Activated T-cell treated with anti-CD3 and anti-CD28 coated beads for 4 hours (primary cell): ENCODE measurements around the gene PCDH18.
"Not testable (repeated sequence)": the region's sequence is repeated elsewhere in the genome, so short reads cannot be mapped to it uniquely, and the experiment has no call there.

ENCODE experiments used
- DNase-seq: peaks from one replicate; pipeline ENCODE4 v3.0.0-alpha.2; 2020

PCDH18 gene

GRCh38 chr4:137528673-137529072 is 3.6 kb downstream of the PCDH18 start:
- DNase-seq = no peak

- no peak for DNase-seq
These were observed 5.6 kb downstream of the PCDH18 start for GRCh38 chr4:137526681-137527080.

DNA sequence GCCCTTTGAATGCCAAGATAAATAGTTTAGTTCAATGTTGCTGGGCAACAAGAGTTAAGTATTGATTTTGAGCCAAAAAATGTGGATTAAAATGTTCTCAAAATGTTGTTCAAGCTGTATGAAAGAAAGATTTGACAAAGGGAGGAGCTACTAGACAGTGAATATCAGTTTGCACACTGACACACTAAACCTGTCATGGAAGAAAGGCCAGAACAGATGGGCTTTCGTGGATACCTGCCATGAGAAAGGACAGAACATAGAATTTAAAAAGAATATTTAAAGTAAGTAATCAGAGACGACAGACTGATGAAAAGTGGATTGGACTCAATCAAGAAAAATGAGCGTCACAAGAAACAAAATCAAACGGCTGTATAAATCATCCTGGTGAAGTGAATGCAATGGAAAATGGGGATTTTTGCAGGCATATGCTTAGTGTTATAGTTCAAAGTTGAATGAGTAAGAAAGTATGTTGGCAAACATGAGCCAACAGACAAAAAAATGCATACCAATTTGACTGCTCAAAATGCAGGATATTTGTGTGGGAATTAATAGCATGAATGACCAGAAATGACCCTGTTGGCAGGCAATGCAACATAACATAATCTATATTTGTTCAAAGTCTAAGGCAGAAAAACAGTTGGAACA is 7.4 kb downstream of the PCDH18 start:
- DNase-seq = no peak

DNA sequence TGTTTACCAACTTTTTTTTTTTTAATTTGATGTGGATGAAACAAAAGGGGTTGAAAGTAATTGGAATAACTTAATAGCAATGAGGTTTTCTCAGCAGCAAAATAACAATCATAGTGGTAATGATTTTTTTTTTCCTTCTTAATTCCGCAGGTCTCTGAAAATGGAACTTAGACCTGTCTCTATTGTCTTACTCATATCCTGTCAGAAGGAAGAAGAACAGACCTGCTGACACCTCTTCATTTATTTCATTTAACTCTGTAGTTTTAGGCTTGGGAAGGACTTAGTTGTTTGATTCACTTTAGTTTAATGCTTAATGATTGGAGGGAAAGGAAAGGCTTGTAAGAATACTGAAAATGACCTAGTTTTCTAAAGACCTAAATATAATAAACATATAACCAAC is 9.0 kb downstream of the PCDH18 start:
- DNase-seq = no peak

GRCh38 chr4:137521053-137521452 is 11.2 kb downstream of the PCDH18 start:
- DNase-seq = no peak

- no peak for DNase-seq
These were observed 12.9 kb downstream of the PCDH18 start for GRCh38 chr4:137519406-137519805.

DNA sequence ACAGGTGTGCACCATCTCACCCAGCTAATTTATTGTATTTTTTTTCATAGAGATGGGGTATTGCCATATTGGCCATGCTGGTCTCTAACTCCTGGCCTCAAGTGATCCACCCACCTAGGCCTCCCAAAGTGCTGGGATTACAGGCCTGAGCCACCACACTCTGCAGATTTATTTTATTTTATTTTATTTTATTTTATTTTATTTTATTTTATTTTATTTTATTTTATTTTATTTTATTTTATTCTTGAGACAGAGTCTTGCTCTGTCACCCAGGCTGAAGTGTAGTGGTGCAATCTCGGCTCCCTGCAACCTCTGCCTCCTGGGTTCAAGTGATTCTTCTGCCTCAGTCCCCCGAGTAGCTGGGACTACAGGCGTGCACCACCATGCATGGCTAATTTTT is 15.0 kb downstream of the PCDH18 start:
- DNase-seq = not testable (repeated sequence)

DNA sequence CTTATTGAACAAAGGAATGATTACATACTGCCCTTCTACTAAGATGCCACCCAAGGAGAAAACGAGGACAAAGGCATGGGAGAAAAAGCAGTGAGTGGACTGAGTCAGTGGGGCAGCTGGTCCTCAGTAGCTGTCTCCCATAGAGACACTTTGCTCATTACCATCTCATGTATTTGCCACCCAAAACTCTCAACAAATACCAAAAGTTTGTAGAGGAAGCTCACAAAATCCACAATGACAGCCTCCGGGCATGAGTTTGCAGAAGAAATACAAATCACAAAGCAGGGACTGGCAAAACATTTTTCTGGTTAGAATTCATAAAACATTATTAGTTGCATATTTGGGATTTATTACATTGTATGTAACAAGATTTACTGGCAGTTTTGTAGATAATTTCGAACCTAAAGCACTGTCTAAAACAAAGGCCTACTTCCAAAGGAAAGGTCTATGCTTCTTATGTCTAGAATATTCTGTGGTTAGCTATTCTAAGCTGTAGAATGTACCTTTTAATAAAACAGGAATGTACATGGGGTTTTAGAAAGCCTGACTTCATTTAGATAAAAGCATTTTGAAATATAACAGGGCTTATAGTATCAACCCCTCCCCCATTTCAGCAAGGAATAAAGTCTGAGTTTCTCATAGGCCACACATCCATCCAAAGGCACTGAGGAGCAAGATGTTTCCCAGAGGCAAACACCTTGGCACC is 17.7 kb downstream of the PCDH18 start:
- DNase-seq = no peak

DNA sequence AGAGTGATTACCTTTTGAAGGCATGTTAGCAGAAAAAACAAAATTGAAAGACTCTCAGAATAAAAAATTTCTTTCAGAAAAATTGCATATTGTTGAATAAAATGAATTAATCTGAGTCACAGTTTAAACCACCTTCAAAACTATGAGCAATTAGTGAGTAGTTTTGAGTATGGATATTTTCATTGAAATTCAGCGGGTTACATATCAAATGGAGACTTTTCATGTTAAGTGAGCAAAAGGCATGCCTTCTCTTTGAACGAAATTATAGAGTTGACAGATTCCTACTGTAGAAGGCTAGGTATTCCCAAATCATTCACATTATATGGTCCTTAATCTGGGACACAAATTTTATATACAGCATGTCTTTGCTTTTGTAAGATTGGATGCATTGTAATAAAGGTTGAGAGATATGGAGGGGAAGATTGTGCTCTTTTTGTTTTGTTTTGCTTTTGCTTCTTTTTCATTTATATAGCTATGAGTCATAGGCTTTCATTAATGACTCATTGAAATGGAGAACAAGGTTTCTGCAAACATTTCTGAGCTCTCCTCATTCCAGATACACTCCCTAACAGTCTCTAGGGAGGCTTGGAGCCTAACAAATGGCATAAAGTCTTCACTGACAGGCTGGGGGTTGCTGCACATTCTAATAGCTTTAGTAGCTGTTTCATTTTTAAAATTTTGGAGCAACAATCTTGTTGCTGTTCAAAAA is 21.6 kb downstream of the PCDH18 start:
- no peak for DNase-seq

- no peak for DNase-seq
These were observed 22.4 kb downstream of the PCDH18 start for GRCh38 chr4:137509855-137510282.

GRCh38 chr4:137502339-137503129 is 29.8 kb downstream of the PCDH18 start:
- DNase-seq = no peak

- DNase-seq = not testable (repeated sequence)
These were observed 36.0 kb downstream of the PCDH18 start for GRCh38 chr4:137496267-137496666.

DNA sequence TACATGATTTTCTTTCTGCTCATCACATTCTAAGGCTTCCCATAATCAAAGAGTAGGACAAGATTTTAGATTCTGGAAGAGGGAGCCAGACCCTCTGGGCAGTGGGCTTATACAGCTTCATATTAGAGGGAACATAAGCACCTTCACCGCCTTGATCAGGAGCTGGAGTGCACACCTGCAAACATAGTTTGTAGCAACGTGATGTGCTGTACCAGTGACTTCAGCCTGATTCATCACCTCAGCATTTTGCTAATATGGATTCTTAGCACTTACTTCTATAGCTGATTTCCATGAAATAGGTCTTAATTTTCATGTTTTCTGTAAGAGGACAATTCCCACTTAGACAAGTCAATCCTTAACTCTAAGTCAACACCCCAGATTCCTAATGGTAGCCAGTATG is 36.7 kb downstream of the PCDH18 start:
- no peak for DNase-seq

DNA sequence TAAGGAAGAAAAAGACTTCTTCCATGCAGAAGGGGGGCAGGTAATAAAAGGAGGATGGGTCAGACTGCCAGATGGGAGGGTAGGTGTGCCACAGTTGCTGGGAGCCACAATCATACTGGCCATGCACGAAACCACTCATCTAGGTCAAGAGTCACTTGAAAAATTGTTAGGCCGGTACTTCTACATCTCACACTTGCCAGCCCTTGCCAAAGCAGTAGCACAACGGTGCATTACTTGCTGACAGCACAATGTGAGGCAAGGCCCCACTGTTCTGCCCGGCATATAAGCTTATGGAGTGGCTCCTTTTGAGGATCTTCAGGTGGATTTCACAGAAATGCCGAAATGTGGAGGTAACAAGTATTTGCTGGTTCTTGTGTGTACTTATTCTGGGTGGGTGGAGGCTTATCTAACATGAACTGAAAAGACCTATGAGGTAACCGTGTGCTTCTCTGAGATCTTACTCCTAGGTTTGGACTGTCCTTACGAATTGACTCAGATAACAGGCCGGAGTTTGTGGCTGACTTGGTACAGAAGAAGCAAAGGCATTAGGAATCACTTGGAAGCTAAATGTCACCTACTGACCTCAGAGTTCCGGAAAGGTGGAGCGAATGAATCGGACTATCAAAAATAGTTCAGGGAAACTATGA is 48.9 kb downstream of the PCDH18 start:
- DNase-seq = not testable (repeated sequence)

DNA sequence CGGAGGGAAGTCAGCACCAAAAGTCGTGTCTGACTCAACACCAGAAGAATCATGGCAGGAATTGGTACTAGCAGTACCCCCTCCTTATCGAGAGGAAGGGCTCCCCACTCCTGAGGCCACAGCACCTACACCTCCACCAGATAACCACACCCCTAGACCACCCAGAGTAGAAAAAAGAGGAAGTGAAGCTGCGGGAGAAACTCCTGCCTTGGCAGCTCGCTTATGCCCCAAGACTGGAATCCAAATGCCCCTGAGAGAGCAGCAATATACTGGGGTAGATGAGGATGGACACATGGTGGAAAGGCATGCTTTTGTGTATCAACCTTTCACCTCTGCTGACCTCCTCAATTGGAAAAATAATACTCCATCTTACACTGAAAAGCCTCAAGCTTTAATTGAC is 52.6 kb downstream of the PCDH18 start:
- not testable (repeated sequence) for DNase-seq

GRCh38 chr4:137476345-137476744 is 55.9 kb downstream of the PCDH18 start:
- DNase-seq = no peak

DNA sequence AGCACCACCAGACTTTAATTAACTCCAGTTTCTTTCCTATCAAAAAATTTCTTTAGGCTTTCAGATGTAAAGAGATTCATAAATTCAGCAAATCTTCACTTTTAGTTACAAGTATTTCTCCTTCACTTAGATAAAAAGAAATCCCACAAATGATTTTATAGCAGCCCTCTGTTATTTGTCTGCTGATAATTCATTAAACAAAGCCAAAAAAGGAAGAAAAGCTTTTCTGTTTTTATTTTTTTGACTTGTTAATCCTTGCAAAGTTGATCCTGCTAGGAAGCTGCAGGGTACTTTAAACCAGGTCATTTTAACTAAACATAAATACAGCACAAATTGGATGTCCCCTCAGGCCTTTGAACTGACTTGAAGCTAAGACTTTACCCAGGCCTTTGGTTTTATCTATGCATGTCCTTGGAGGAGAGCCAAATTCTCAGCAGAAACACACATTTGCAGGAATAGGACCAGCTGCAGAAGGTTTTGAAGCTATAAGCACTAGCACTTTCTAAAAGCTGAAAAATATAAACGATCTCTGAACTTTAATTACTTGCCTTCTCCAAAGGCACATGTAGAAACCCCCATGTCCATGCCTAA is 57.5 kb downstream of the PCDH18 start:
- no peak for DNase-seq

DNA sequence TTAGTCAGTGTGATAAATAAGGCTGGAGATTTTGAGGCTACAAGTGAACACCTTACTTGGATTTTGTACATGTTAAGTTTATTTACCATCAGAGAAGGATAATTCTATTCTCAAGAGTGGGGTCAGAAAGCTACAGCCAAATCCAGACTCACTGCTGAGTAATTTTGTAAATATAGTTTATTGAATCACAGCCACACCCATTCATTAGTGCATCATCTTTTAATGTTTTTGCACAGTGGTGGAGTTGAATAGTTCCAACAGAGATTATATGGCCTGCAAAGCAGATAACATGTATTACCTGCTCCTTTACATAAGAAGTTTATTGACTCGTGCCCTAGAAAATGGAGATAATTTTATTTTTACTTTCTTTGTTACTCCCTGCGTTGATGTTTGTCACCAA is 60.4 kb downstream of the PCDH18 start:
- DNase-seq = no peak

- no peak for DNase-seq
These were observed 60.8 kb downstream of the PCDH18 start for GRCh38 chr4:137471461-137471860.

DNA sequence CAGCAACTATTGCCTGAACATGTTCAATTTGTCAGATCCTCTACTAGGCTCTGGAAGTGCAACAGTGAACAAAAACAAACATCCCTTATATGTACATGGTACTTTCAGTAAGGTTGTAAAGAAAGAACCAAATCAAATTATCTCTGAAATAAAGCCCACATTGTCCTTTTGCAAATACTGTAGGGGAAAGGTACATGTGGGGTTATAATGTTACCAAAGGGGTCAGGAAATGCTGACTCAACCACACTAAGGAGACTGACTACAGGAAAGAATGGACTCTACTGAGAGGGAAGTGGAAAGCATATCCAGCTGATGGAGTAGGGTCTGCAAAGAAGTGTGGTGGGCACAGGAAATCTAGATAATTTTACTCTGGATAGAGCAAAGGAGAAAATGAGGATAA is 61.5 kb downstream of the PCDH18 start:
- no peak for DNase-seq
